GM12891 (cell line): ENCODE measurements around the gene TMEM51.

Experiments used
- DNase-seq: peaks from one replicate; pipeline ENCODE4 v3.0.0; 2011; ENCODE audit warnings: low spot score; ENCODE audit not compliant: insufficient read length
- FAIRE-seq: peaks from 2 replicates; lab custom pipeline; 2011; peaks lifted over from hg19 to GRCh38; lab: Jason Lieb, UNC
- PAX5 ChIP-seq: IDR thresholded peaks from 2 replicates; pipeline ENCODE4 v1.6.1; 2011; ENCODE audit warnings: low read length, moderate library complexity, mild to moderate bottlenecking; ENCODE audit not compliant: insufficient read depth, severe bottlenecking
- POLR2A ChIP-seq: IDR thresholded peaks from 2 replicates; pipeline ENCODE4 v1.6.1; 2011; ENCODE audit warnings: low read depth, low read length, control low read depth
- POLR2AphosphoS5 ChIP-seq: IDR thresholded peaks from 2 replicates; pipeline ENCODE4 v1.6.1; 2011; ENCODE audit warnings: low read depth, low read length, control low read depth
- POU2F2 ChIP-seq: IDR thresholded peaks from 2 replicates; pipeline ENCODE4 v1.6.1; 2011; ENCODE audit warnings: low read depth, mild to moderate bottlenecking, control low read depth, low read length, moderate library complexity
- SPI1 ChIP-seq: IDR thresholded peaks from 2 replicates; pipeline ENCODE4 v1.6.1; 2011; ENCODE audit warnings: low read depth, low read length, control low read depth
- TAF1 ChIP-seq: IDR thresholded peaks from 2 replicates; pipeline ENCODE4 v1.6.1; 2011; ENCODE audit warnings: low read depth, low read length, control low read depth

The TMEM51 gene

DNA sequence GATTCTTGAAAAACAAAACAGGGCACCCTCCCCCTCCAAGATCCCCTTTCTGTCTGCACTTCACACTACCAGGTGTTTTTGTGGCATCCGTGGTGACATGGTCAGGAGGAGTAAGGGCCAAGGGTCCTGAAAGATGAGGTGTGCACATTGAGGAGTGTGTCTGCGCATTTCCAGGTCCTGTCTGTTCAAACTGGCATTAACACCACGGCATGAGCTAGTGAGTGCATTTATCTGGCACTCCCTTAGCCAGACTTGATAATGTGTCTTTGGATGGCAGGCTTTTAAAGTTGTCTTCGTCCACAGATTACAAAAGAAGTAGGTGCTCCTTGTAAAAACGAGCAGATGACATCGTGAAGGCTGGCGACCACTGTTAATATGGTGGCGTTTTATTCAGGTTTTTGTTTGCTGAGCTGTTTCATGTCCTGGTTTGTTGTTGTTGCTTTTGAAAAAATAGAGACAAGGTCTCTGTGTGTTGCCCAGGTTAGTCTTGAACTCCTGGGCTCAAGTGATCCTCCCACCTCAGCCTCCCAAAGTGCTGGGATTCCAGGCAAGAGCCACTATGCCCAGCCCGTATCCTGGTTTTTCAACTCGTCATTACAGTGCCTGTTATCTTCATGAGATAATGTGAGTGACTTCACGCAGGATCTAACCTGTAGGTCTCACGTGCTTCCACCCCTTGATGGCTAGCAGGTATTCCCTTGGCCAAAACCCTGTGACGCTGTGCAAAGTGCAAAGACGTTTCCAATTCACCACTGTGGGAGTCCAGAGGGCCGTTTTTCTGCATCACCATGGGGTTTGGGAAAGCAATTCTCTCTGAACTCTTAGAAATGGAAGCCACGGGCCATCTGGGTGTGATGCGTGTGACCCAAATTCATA is 4.2 kb downstream of the TMEM51 start:
- FAIRE-seq = peak; percentile 55

GRCh38 chr1:15158506-15159165 is 5.1 kb downstream of the TMEM51 start:
- TF ChIP-seq POU2F2 = no peak
- no peak for TF ChIP-seq SPI1
- TF ChIP-seq POLR2AphosphoS5 = no peak
- TF ChIP-seq TAF1 = no peak
- TF ChIP-seq POLR2A = no peak
- no peak for TF ChIP-seq PAX5
- no peak for FAIRE-seq
- DNase-seq = no peak

More for the DNA sequence above, 4.2 kb downstream of the TMEM51 start:
- TF ChIP-seq POLR2AphosphoS5 (no peak), POLR2A (no peak), PAX5 (no peak), POU2F2 (no peak), TAF1 (no peak)
- no peak for DNase-seq

DNA sequence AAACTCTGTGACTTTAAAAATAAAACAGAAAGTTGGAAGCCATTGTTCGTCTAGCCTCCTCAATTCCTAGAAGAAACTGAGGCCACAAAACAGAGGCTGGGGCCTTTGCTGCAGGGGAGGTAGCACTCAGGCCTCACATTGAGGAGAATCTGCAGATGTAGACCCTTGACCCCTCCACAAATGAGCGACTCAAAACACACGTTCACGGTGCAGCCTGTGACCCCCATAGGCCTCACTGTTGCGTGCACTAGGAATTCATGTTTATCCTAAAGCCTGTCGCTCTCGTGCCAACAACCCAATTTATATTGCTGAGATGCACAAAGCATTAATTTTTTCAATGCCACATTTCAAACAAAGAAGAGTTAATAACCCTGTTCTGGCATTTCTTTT is 5.6 kb downstream of the TMEM51 start:
- no peak for DNase-seq
- TF ChIP-seq POLR2AphosphoS5 (no peak), POLR2A (no peak), TAF1 (no peak), POU2F2 (no peak), SPI1 (no peak), PAX5 (no peak)
- FAIRE-seq = no peak

DNA sequence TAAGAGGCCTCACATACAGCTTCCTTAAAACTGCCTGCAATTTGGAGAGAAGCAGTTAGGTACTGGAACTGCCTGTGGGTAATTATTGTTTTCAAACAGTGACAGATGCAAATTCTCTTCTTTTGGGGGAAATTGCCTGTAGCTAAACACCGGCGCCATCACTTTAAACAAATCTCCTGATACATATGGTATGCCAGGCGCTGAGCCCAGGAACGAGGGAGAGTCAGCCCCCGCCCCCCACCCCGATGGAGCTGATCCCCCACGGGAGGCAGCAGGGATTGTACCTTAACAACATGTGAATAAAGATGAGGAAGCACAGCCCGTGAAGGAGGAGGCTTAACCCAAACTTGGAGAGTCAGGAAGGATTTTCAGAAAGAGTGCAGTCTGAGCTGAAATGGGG is 7.1 kb downstream of the TMEM51 start:
- TF ChIP-seq POLR2AphosphoS5 (no peak), TAF1 (no peak), POU2F2 (no peak), PAX5 (no peak), SPI1 (no peak), POLR2A (no peak)
- FAIRE-seq (no peak), DNase-seq (no peak)

DNA sequence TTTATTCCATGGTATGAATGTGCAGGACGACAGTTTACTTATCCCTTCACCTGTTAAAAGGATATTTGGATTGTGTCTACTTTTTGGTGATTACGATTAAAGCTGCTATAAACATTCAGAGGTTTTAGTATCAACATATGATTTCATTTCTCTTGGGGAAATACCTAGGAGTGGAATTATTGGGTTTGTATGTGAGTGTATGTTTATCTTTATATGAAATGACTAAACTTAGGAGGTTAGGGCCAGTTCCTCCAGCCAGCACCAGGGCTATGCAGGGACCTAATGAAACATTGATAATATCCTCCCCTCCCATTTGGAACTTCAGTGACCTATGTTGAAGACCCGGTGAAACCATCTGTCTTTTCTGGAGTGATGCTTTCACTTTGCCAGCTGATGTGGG is 13.8 kb downstream of the TMEM51 start:
- FAIRE-seq (no peak), DNase-seq (no peak)

DNA sequence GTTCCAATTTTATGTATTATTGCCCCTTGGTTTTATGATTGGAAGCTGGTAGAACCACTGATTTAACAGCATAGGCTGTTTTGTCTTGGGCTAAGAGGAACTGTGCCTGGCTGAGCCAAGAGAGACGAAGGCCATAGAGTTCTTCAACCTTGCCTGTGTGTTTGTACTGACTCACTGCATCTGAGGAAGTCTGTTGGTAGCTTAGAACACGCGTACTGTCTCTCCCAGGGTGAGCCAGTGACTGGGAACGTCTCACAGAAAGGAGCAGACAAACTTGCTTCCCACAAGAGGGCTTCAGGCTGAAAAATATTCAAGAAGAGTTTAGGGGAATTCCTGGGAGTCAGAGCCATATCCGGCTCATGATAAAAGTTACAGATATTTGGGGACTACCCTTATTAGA is 14.9 kb downstream of the TMEM51 start:
- DNase-seq (no peak), FAIRE-seq (peak; percentile 33)
- TF ChIP-seq POU2F2 (no peak), PAX5 (no peak), POLR2AphosphoS5 (no peak), SPI1 (peak; percentile 21; the same call in 1 of the 2 replicates)

More for the DNA sequence above, 13.8 kb downstream of the TMEM51 start:
- TF ChIP-seq SPI1 (no peak), POLR2A (no peak), PAX5 (no peak), TAF1 (no peak), POU2F2 (no peak), POLR2AphosphoS5 (no peak)

DNA sequence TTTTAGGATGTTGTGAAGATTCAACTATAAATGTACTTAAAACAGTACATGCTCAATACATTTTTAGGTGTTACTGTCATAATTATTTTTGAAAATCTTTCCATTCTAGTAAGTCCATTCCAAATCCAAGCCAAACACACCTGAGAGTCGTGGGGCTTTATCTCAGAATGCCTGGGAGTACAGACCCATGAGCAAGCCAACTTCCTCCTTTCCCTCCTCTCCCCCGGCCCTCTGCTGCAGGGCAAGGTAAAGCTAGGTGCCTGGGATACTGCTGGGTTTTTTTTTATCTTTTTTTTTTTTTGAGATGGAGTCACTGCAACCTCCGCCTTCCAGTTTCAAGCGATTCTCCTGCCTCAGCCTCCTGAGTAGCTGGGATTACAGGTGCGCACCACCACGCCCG is 16.5 kb downstream of the TMEM51 start:
- DNase-seq (no peak), FAIRE-seq (no peak)
- TF ChIP-seq PAX5 = no peak
- TF ChIP-seq TAF1 = no peak
- TF ChIP-seq POLR2A = no peak
- TF ChIP-seq POLR2AphosphoS5 = no peak
- TF ChIP-seq POU2F2 = no peak
- TF ChIP-seq SPI1 = no peak

- TF ChIP-seq POU2F2 (no peak), POLR2AphosphoS5 (no peak), PAX5 (no peak), TAF1 (no peak), SPI1 (no peak), POLR2A (no peak)
- no peak for DNase-seq
- no peak for FAIRE-seq
Observed at GRCh38 chr1:15171271-15171908, 17.8 kb downstream of the TMEM51 start.
